ELF-1 (cell line): ENCODE data around the gene VPS39.
A peak's percentile ranks its signal among the peaks of the same experiment; 100 is the strongest.

Source experiments
- DNase-seq: peaks from one replicate; pipeline ENCODE4 v3.0.0-alpha.2; 2016; ENCODE audit warnings: low read depth, low spot score

VPS39 gene

GRCh38 chr15:42145546-42146455, 62.3 kb downstream of the VPS39 start:
- no peak for DNase-seq

DNA sequence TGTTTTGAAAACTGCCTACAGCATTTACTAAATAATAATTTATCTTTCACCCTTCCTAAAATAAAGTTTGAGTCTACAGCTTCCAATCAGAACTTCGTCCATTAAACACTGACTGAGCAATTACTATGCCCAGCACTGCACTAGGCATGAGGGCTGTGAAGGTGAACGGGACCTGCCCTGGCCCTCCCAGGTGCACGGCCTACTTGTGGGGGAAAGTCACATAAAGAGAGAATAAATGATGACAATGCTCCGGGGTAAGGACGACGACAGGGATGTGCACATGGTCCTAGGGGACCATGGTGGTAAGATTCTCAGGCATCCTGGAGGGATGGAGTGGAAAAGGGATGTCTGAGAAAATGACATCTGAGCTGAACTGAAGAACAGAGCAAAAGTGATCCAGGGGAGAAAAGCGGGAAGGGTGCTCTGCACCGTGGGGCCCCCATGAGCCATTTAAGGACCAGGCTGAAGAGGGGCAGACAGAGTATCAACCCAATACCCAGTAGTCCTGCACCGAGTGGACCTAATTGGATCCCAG, 63.2 kb downstream of the VPS39 start:
- DNase-seq = no peak

GRCh38 chr15:42143866-42144625, 64.1 kb downstream of the VPS39 start:
- no peak for DNase-seq

GRCh38 chr15:42143356-42143755, 64.7 kb downstream of the VPS39 start:
- DNase-seq = no peak

DNA sequence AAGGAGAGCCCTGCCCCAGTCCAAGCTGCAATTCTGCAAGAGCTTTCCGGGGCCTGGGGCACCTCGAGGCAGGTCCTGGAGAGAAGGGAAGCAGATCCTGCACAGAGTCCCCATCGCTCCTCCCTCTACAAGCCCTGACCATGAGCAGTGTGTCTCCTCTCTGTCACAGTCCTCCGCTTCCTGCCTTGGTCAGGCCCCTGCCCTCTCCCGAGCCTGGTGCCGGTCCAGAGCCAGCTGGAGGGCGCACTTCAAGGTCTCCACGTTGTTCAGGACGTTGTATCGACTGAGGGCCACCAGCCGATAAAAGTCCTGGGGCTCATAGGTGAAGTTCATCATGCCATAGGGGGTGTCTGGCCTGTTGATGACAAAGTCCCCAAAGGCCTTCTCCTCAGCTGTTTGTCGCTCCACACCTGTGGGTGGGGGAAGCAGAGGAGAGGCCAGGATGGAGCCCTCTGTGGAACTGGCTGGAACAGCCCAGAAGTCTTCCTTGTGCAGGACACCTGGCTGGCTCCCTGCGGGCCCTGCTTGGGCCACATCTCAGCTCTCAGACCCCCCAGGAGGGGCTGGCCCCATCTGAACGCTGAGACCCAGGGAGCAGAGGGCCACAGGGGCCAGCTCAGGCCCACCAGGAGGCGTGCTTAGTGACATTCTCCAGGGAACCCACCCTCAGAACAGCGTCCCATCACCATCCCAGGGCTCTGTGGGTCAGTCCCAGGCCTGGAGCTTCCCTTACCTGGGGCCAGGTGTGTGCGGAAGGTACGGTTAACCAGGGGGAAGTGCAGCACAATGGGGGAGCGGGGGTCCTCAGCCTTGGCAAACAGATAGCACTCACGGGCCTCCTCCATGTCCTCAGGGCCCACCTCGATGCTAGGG, 66.1 kb downstream of the VPS39 start:
- no peak for DNase-seq

DNA sequence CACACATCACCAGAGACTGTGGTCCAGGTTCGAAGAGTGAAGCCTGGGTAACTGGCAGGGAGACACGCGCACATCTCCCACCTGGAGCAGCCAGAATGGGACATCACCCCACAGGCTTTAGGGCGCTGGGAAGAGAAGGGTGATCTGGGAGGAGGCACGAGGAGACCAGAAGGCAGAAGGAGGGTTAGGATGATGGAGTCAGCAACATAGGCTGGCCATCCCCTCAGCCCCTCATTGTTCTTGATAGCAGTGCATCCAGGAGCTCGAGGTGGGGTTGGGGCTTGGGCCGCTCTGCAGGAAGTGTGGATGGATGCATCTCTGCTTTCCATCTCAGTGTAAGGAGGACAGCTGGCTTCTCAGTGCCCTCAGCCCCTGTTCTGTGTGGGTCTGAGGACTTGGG, 66.9 kb downstream of the VPS39 start:
- no peak for DNase-seq

GRCh38 chr15:42140383-42141070, 67.6 kb downstream of the VPS39 start:
- DNase-seq = no peak

DNA sequence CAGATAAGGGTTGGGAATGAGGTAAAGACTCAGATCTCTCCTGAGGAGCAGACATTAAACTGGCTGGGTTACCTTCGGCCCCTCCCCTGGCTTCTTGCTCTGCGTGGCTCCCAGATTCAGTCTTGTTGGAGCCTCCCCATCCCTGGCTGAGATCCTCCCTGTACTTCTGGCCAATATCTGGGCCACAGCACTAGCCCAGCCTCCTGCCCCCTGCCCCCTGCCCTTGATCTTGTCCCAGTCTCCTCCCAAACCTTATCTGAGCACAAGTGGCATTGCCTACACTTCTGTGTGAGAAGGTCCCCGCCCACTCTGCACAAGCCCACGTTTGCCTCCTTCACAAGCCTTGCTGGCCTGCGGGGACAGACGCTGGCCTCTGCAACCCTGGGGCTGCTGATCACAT, 68.5 kb downstream of the VPS39 start:
- no peak for DNase-seq

- DNase-seq = peak; percentile 40
Measured at GRCh38 chr15:42138968-42139386, 69.1 kb downstream of the VPS39 start.

DNA sequence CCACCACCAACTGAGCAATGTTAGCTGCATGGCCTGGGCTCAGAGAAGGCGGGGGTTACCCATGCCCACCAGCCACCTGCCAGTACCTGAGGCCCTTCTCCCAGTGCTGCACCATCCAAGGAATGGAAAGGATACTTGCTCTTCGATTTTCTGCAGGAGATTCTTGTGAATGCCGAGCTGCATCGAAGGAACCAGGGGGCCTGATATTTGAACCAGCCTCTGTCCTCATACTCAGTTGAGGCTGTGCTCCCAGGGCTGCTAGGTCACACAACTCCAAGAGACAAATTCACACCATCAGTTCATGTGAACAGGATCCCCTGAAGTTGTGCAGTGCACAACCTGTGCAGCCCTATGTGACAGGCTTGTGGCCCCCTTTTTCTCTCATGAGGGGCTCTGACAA, 69.7 kb downstream of the VPS39 start:
- no peak for DNase-seq

DNA sequence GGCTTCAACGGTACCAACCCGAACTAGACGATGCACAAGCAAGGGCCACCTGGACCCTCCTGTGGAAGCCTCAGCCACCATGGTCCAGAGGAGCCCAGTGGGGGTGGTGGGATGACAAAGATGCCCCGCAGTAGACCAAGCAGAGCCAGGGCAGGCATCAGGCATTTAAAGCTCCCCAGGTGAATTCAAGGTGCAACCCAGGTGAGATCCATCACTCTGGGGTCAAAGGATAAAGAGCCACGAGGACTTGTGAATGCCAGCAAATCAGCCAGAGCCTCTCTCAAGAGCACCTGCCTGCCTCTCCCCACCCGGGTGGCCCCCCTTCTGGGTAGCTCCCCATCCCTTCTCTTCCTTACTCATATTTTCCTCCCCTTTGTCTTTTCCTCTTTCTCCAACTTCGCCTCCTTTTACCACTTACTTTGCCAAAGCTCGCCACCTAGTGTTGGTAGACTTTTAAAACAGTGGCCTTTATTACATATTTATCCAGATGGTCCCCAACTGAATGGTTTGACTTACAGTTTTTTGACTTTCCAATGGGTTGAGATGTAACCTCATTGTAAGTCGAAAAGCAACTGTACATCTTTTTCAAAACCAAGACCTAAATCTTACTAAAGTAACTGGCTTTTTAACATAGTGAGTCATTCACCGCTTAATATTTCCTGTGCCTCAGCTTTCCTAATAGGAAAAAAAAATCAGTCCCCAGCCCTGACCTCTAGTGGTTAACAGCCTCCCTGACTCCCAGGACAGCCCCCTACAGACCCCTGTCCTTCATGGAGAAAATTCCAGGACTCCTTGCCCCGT, 70.4 kb downstream of the VPS39 start:
- DNase-seq = peak; percentile 42

- no peak for DNase-seq
Measured at GRCh38 chr15:42136513-42136912, 71.6 kb downstream of the VPS39 start.

DNA sequence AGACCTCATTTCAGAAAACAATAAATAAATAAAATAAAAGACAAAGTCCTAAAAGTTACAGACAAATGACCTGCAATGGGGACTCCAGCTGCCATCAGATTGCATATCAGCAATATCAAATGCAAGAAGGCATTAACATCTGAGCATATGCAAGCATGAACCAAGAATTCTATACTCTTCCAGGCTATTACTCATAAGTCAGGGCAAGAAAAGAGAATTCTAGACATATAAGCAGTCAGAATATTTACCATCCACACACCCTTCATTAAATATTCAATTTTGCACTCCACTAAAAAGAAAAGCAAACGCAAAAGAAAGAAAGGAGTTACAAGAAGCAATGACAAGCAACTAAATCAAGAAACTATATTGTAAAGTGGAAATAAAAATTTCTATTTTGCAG, 72.8 kb downstream of the VPS39 start:
- no peak for DNase-seq

DNA sequence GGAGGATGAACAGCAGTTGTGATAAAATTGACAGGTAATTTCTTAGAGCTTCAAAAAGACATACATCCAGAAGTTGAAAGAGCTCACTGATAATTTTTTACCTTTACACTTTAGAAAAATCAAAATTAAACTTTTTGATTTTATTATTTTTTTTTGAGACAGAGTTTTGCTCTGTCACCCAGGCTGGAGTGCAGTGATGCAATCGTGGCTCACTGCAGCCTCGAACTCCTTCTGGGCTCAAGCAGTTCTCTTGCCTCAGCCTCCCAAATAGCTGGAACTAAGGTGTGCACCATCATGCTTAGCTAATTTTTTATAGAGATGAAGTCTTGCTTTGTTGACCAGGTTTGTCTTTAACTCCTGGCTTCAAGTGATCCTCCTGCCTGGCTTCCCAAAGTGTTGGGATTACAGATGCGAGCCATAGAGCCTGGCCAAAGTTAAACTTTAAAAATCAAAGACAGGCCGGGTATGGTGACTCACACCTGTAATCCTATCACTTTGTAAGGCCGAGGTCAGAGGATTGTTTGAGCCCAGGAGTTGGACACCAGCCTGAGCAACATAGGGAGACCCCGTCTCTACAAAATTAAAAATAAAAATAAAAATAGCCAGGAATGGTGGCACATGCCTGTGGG, 73.4 kb downstream of the VPS39 start:
- no peak for DNase-seq

GRCh38 chr15:42133886-42134502, 74.1 kb downstream of the VPS39 start:
- DNase-seq = peak; percentile 86

DNA sequence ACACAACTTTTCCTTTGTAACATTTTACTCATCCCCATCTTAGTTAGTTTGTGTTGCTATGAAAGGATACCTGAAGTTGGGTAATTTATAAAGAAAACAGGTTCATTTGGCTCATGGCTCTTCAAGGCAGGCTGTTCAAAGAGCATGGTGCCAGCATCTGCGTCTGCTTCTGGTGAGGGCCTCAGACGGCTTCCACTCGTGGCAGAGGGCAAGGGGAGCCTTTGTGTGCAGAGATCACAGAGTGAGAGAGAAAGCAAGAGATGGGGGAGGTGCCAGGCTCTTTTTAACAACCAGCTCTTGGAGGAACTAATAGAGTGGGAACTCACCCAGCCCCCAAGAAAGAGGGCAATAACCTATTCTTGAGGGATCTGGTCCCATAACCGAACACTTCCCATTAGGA, 74.7 kb downstream of the VPS39 start:
- DNase-seq = no peak

- DNase-seq = no peak
Measured at GRCh38 chr15:42131826-42132806, 76.0 kb downstream of the VPS39 start.

DNA sequence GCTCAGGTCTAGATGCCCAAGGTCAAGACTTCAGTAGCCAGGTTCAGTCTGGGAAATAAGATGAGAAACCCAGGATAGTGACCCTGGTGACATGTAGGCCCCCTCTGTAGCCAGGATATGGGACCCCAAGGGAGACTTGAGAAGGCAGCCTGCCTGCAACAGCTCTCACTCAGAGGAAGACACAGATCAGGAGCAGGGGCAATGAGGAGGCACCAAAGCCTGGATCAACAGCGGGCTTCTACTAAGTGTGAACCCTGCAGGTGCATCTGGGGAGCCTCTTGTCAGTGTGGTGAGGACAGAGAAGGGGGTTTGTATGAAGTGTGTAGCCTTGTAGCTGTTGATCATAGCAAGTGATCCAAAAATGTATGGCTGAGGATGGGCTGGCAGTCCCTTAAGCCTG, 77.1 kb downstream of the VPS39 start:
- no peak for DNase-seq
